Right forelimb (tissue), 1 donor: ENCODE results near the gene FAM47E.
"Not testable (repeated sequence)": the region's sequence is repeated elsewhere in the genome, so short reads cannot be mapped to it uniquely, and the experiment has no call there.

Source experiments
- DNase-seq: peaks from one replicate; pipeline ENCODE4 v3.0.0-alpha.2; 2018

The FAM47E gene

GRCh38 chr4:76232681-76233080 lies 18.8 kb upstream of the FAM47E start:
- DNase-seq = no peak

- no peak for DNase-seq
Observed at GRCh38 chr4:76233083-76233482, 18.4 kb upstream of the FAM47E start.

- no peak for DNase-seq
Observed at GRCh38 chr4:76233529-76233928, 18.0 kb upstream of the FAM47E start.

GRCh38 chr4:76233967-76234678 lies 17.4 kb upstream of the FAM47E start:
- no peak for DNase-seq

GRCh38 chr4:76234679-76235044 lies 16.9 kb upstream of the FAM47E start:
- DNase-seq = no peak

- DNase-seq = no peak
Observed at GRCh38 chr4:76235407-76235806, 16.1 kb upstream of the FAM47E start.

GRCh38 chr4:76235915-76236314 lies 15.6 kb upstream of the FAM47E start:
- no peak for DNase-seq

- DNase-seq = no peak
Observed at GRCh38 chr4:76238236-76238635, 13.3 kb upstream of the FAM47E start.

GRCh38 chr4:76238701-76239100 lies 12.8 kb upstream of the FAM47E start:
- DNase-seq = no peak

- no peak for DNase-seq
Observed at GRCh38 chr4:76240236-76240635, 11.3 kb upstream of the FAM47E start.

- DNase-seq = not testable (repeated sequence)
Observed at GRCh38 chr4:76243877-76244276, 7.6 kb upstream of the FAM47E start.

GRCh38 chr4:76246025-76246424 lies 5.5 kb upstream of the FAM47E start:
- no peak for DNase-seq

GRCh38 chr4:76246852-76247251 lies 4.7 kb upstream of the FAM47E start:
- no peak for DNase-seq

GRCh38 chr4:76250962-76251361 lies 559 bp upstream of the FAM47E start:
- DNase-seq = no peak

- DNase-seq = no peak
Observed at GRCh38 chr4:76252271-76252653, 741 bp downstream of the FAM47E start.

- no peak for DNase-seq
Observed at GRCh38 chr4:76253511-76253910, 2.0 kb downstream of the FAM47E start.

GRCh38 chr4:76256032-76256431 lies 4.5 kb downstream of the FAM47E start:
- no peak for DNase-seq

GRCh38 chr4:76256968-76257367 lies 5.4 kb downstream of the FAM47E start:
- DNase-seq = no peak

GRCh38 chr4:76257824-76258223 lies 6.3 kb downstream of the FAM47E start:
- no peak for DNase-seq

- no peak for DNase-seq
Observed at GRCh38 chr4:76260571-76260970, 9.1 kb downstream of the FAM47E start.

GRCh38 chr4:76265631-76266218 lies 14.2 kb downstream of the FAM47E start:
- DNase-seq = no peak

GRCh38 chr4:76266627-76267026 lies 15.1 kb downstream of the FAM47E start:
- DNase-seq = no peak

GRCh38 chr4:76267811-76268210 lies 16.3 kb downstream of the FAM47E start:
- DNase-seq = no peak

GRCh38 chr4:76270244-76271175 lies 19.0 kb downstream of the FAM47E start:
- no peak for DNase-seq
